Pancreas (tissue), 10 donors: Measurements from ENCODE around the gene GRSF1. TPM values are rescaled to one million over a fixed set of nuclear protein-coding genes. Genes with fewer than 3 reads are reported as not detected.

Experiments used
- ATAC-seq, 4 donors: fragments of 200-7000 bp; cut with Tn5 transposase; one replicate each; pipeline versions ENCODE4 v1.8.0 to v1.9.1; 2020; ENCODE audit warnings: mild to moderate bottlenecking in 4 of 4, moderate library complexity in 4 of 4
- DNase-seq, 6 donors: peaks; one replicate each; pipeline ENCODE4 v3.0.0-alpha.2; 2020
- FAIRE-seq: peaks from 2 replicates; lab custom pipeline; 2012; peaks lifted over from hg19 to GRCh38; lab: Jason Lieb, UNC
- H3K27ac ChIP-seq, 4 donors: fragments of 200-600 bp; sonication (generic); 1 replicate in 3 of 4; 2 replicates in 1 of 4; pipeline versions ENCODE4 v1.5.0 to v1.8.0; 2020
- H3K27me3 ChIP-seq, 4 donors: fragments of 200-600 bp; one replicate each; pipeline ENCODE4 v1.8.0; 2021
- H3K36me3 ChIP-seq, 3 donors: fragments of 200-600 bp; sonication (generic) in 1 of 3; one replicate each; pipeline versions ENCODE4 v1.5.0 to v1.8.0; 2020 to 2021
- H3K4me1 ChIP-seq, 3 donors: fragments of 200-600 bp; one replicate each; pipeline ENCODE4 v1.8.0; 2021
- H3K4me3 ChIP-seq, 4 donors: fragments of 200-600 bp; sonication (generic) in 2 of 4; one replicate each; pipeline versions ENCODE4 v1.5.0 to v1.8.0; 2020 to 2021
- H3K9me3 ChIP-seq, 4 donors: fragments of 200-600 bp; one replicate each; pipeline ENCODE4 v1.8.0; 2021
- WGBS, 2 donors: extraction: QIAGEN DNeasy Blood & Tissue Kit; methylation state at CpG; one replicate each; pipeline ENCODE4 v1.1.7; 2013; 5-methylcytosine and 5-hydroxymethylcytosine counted together
- intact Hi-C, 3 donors: fragments of 100-400 bp; cut with DNase I; formaldehyde crosslinking; loops; one replicate each; pipeline versions ENCODE4 v1.11.1 to v1.14.2; 2022
- polyA plus RNA-seq, 2 donors: library from polyadenylated mRNA; stranded (reverse); fragments of 200-250 nt; gene quantifications; one replicate each; pipeline ENCODE4 v1.2.3, GENCODE V29; 2013
- total RNA-seq, 6 donors: library from RNA; stranded (reverse); fragmentation: NEBNext Ultra II Directional in 4 of 6; extraction: Animal tissue kit (Norgen Biotek cat#: 25700) in 4 of 6; gene quantifications; one replicate each; pipeline versions ENCODE4 v1.2.1 to v1.2.4, GENCODE V29; 2021 to 2023
- TF ChIP-seq, protein P1 (sequence below), 4 donors: fragments of 200-600 bp; sonication (generic) in 3 of 4; IDR thresholded peaks; one replicate each; pipeline versions ENCODE4 v1.5.0 to v1.8.0; 2021; ENCODE audit warnings: antibody characterized with exemption in 4 of 4
- donor health status: healthy with polysubstance abuse.
- donor health status: DM: no; HTN: no; CAD: no; lungs with moderate emphysema.
- donor health status: DM: no; HTN: no; CAD: no.
- donor health status: control.
- donor health status: control.
- donor health status: Bipolar disorder and iron deficiency.
- donor health status: DM: yes; HTN: yes; CAD: no.
- donor health status: DM: no; HTN: no; CAD: no.
- donor health status: DM: no; HTN: no; CAD: no.
- donor health status: DM: yes; HTN: yes; CAD: no.

GRSF1 gene
- total and polyA plus RNA-seq, 8 donors, result 15.5 to 41.8 (median 34.0) TPM

DNA sequence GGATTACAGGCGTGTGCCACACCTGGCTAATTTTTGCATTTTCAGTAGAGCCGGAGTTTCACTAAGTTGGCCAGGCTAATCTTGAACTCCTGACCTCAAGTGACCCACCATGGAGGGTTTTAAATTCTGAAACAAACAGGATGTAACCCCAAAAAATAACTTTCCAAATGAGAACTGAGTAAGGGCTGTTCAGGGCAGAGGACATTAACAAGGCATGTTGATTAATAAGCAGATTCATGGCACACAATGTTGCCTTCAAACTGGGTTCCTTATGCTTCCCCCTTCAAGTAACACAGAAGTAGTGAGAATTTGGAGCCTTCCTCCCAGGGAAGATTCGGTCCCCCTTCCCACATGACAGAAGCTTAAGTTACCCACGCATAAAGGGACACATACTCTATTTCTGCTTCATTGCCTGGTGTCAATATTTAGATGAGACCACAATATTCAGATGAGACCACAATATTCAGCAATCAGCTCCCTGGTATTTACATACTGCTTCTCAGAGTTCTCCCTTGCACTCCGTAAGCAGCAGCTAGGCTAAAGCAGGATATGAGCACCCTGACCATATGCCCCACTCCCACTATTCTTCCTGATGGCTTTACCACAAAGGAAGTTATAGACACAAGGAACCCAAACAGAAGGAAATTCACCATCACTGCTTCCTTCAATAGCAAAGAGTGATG, 21.4 kb downstream of the GRSF1 start:
- ATAC-seq (no peak), DNase-seq (no peak), FAIRE-seq (no peak)
- Histone ChIP-seq H3K4me1 (no peaks in the 10 kb centered on the region), H3K36me3 (peaks cover 4 to 36% (median 8%) of the 10 kb centered on the region in 3 donors), H3K9me3 (no peaks in the 10 kb centered on the region), H3K27ac (no peak overlapping the region), H3K4me3 (no peak overlapping the region), H3K27me3 (no peaks in the 10 kb centered on the region)
- 91 to 96% methylated on average over 5 of the region's 5 CpGs for WGBS, 2 donors
- intact Hi-C loops, result no loop called here
- TF ChIP-seq, protein P1, sequence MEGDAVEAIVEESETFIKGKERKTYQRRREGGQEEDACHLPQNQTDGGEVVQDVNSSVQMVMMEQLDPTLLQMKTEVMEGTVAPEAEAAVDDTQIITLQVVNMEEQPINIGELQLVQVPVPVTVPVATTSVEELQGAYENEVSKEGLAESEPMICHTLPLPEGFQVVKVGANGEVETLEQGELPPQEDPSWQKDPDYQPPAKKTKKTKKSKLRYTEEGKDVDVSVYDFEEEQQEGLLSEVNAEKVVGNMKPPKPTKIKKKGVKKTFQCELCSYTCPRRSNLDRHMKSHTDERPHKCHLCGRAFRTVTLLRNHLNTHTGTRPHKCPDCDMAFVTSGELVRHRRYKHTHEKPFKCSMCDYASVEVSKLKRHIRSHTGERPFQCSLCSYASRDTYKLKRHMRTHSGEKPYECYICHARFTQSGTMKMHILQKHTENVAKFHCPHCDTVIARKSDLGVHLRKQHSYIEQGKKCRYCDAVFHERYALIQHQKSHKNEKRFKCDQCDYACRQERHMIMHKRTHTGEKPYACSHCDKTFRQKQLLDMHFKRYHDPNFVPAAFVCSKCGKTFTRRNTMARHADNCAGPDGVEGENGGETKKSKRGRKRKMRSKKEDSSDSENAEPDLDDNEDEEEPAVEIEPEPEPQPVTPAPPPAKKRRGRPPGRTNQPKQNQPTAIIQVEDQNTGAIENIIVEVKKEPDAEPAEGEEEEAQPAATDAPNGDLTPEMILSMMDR (IDR thresholded peaks at IDR 0.05), result no peak

DNA sequence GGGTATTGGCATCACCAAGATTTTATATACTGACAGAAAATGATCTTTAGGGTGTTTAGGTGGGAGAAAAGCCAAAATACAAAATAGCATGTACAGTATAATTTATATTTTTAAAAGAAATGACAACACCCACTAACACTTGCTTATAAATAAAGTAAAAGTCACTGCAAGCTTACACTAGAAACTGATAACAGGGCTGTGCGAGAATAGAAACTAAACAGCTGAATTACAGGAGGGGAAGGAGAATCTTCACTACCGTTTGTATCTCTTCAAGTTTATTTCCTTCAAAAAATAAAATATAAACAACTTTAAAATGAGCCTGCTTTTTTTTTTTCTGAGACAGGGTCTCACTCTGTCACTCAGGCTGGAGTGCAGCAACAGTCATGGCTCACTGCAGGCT, 22.8 kb downstream of the GRSF1 start:
- 45 to 47% methylated on average over 2 of the region's 2 CpGs for WGBS, 2 donors
- no peaks in the 10 kb centered on the region for H3K4me1 ChIP-seq
- ATAC-seq (no peak), FAIRE-seq (no peak), DNase-seq (no peak)
- TF ChIP-seq, protein P1 (IDR thresholded peaks at IDR 0.05), result no peak
- H3K4me3 ChIP-seq, result no peak overlapping the region
- H3K27me3 ChIP-seq, result no peaks in the 10 kb centered on the region
- no peak overlapping the region for H3K27ac ChIP-seq
- H3K9me3 ChIP-seq, result no peaks in the 10 kb centered on the region
- intact Hi-C loops, result no loop called here
- H3K36me3 ChIP-seq, result peaks cover 0 to 24% (median 5%) of the 10 kb centered on the region in 3 donors

DNA sequence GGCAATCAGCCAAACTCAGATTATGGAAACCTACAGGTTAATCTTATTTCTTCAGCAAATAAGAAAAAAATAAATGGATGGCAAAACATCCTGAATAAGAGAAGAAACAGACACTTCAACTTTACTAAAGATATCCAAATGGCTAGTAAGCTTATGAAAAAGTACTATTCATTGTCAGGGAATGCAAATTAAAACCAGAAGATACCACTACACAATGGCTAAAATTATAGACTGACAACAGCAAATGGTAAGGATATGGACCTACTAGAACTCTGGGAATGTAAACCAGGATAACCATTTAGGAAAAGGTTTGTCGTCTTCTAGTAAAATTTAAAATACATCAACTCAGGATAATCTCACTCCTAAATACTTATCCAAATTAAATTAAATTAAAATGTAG, 24.3 kb downstream of the GRSF1 start:
- ATAC-seq (no peak), FAIRE-seq (no peak), DNase-seq (no peak)
- TF ChIP-seq, protein P1 (IDR thresholded peaks at IDR 0.05), result no peak
- peaks cover 0 to 16% (median 5%) of the 10 kb centered on the region in 3 donors for H3K36me3 ChIP-seq
- H3K4me1 ChIP-seq, result no peaks in the 10 kb centered on the region
- no peak overlapping the region for H3K27ac ChIP-seq
- intact Hi-C loops, result no loop called here
- no peaks in the 10 kb centered on the region for H3K27me3 ChIP-seq
- no peaks in the 10 kb centered on the region for H3K9me3 ChIP-seq
- 92 to 94% methylated on average over 1 of the region's 1 CpG for WGBS, 2 donors
- no peak overlapping the region for H3K4me3 ChIP-seq

DNA sequence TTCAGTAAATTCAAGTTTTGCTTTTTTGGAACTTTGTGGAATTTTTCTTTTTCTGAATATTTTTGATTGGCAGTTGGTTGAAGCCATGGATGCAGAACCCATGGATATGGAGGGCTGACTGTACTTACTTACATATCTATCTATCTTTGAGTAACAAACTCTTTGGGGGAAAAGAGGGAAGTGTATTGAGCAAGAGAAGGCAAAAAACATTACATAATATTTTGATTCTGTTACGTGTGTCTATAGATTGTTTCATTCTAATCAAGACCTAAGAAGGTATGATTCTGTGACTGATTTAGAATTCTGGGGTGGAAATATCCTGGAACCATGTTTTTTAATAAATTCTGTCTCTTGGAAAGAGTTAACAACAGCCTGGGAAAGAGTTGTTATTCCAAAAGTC, 31.5 kb downstream of the GRSF1 start:
- no peak overlapping the region for H3K27ac ChIP-seq
- FAIRE-seq (no peak), DNase-seq (no peak), ATAC-seq (no peak)
- TF ChIP-seq, protein P1 (IDR thresholded peaks at IDR 0.05), result no peak
- intact Hi-C loops, result no loop called here
- H3K4me3 ChIP-seq, result no peak overlapping the region
- H3K4me1 ChIP-seq, result no peaks in the 10 kb centered on the region
- H3K9me3 ChIP-seq, result no peaks in the 10 kb centered on the region
- peaks cover 0 to 3% (median 0%) of the 10 kb centered on the region in 3 donors for H3K36me3 ChIP-seq
- 93 to 94% methylated on average over 1 of the region's 1 CpG for WGBS, 2 donors
- no peaks in the 10 kb centered on the region for H3K27me3 ChIP-seq

DNA sequence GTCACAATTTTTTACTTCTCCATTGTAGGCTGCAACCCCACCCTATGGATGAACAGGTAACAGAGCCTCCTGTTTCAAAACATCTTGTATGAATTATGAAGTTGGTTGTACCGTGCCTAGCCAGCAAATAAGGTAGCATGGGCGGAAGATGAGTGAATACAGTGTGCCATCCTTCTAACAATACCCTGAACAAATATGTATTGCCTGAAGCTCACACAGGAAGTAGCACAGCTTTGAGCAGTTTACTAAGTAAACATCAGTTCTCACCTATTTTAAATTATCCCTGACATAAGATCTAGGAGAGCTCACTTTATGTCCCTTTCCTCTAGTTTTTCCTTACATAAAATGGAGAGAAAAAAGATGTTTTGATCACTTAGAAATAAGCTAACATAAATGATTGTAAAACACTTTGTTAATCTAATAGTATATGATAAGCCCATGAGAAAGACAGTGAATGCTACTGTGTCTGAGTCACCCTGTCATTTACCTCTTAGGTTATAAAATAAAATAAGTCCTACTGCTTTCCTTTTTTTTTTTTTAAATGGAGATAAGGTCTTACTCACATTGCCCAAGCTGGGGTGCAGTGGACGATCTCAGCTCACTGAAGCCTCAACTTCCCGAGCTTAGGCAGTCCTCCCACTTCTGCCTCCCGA, 36.6 kb downstream of the GRSF1 start:
- Histone ChIP-seq H3K9me3 (no peaks in the 10 kb centered on the region), H3K27ac (no peak overlapping the region), H3K4me3 (no peak overlapping the region), H3K36me3 (peaks cover 0 to 3% (median 0%) of the 10 kb centered on the region in 3 donors), H3K27me3 (no peaks in the 10 kb centered on the region), H3K4me1 (no peaks in the 10 kb centered on the region)
- no peak for FAIRE-seq
- no peak for DNase-seq
- TF ChIP-seq, protein P1 (IDR thresholded peaks at IDR 0.05), result no peak
- intact Hi-C loops, result no loop called here
- peak in 2 of 4 donors; percentile 32 to 36 for ATAC-seq
- WGBS, 2 donors, result 87 to 90% methylated on average over 5 of the region's 5 CpGs
